Measurements from ENCODE around the gene FAM156B.
"Not testable (repeated sequence)": the region's sequence is repeated elsewhere in the genome, so short reads cannot be mapped to it uniquely, and the experiment has no call there.

GRCh38 chrX:52945838-52946494 is 48.8 kb downstream of the FAM156B start:
- TF ChIP-seq CTCF (IDR thresholded peaks at IDR 0.05); EZH2 (IDR thresholded peaks at IDR 0.05; ENCODE audit: borderline replicate concordance, insufficient read depth, low read depth, low read length, poor library complexity, severe bottlenecking): not testable (repeated sequence)
